GM19240 (cell line): ENCODE results near the gene YIPF3.
"Not testable (repeated sequence)": the region's sequence is repeated elsewhere in the genome, so short reads cannot be mapped to it uniquely, and the experiment has no call there.

Experiments used
- DNase-seq: peaks from one replicate; pipeline ENCODE4 v3.0.0; 2011; ENCODE audit warnings: low spot score; ENCODE audit not compliant: insufficient read length

The YIPF3 gene

DNA sequence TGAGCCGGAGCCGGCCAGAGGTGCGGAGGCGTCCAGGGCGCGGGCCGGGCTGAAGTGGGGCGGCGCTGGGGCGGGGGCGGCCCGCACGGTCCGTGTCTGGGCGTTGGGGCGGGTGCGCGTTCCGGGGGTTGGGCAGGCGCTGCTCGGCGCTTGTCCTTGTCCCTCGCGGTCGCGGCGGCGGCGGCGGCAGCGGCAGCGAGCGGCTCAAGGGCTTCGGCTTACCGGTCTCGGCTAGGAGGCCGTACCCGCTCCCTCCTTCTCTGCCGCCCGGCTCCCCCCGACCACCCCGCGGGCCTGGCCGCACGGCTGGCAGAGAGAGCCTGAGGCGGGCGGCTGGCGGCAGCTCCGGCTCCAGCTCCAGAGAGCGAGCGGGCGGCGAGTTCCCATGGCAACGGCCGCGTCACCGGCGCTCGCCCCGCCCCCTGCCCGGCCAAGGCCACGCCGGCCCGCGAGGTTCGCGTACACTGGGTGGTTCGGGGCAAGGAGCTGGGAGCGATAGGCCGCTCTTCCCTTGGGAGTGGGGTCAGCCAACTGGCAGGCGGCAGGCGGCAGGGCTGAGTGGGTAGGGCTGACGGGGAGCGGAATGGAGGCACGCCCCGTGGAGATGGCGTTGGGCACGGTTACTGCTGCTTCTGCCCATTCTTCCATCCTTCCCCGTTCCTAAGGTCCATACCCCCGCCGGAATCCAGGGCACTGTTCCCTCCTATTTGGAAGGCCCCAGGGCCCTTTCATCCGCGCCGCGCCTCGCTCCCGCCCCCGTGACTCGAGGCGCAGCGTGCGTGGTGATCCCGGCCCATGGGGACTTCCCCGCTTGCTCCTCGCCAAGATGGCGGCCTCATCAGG, 6.5 kb downstream of the YIPF3 start, which contains the start of gene LRRC73:
LRRC73 (minus strand) TSS at position 363 of the 843 bp plus-strand sequence. CDS start 561 bp downstream, outside the sequence.
- DNase-seq: peak; percentile 38

DNA sequence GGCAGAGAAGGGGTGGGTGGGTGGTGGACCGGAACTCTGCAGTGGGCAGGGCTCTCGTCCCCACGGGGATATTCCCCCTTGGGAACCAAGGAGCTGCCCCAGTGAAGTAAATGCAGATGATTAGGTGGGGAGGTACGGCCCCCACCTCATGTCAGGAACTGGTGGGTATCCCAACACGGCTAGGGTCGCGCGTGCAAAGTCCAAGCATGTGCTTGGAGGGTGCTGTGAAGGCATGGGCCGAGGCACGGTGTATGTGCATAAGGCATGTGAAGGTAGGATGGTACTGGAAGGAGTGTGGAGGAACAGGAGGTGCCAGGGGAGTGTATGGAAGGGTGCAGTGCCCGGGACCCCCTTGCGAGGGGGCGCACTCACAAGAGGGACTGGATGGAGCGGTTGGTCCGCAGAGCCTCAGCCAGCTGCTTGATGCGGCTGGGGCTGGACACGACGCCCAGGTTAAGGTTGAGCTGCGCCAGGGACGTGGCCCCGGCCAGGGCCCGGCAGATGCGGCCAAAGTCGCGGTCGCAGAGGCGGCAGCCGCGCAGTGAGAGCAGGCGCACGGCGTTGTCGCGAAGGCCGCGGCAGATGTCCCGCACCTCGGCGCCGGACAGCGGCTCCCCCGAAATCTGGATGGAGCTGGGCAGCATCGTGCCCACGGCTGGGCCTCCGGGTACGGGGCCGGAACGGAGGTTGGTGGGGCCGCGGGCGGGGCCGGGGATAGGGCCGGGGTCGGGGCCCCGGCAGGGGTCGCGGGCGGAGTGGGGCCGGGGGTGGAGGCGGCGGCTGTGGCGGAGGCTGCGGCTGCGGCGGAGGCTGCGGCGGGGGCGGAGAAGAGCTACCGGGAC, 7.4 kb downstream of the YIPF3 start:
- no peak for DNase-seq

DNA sequence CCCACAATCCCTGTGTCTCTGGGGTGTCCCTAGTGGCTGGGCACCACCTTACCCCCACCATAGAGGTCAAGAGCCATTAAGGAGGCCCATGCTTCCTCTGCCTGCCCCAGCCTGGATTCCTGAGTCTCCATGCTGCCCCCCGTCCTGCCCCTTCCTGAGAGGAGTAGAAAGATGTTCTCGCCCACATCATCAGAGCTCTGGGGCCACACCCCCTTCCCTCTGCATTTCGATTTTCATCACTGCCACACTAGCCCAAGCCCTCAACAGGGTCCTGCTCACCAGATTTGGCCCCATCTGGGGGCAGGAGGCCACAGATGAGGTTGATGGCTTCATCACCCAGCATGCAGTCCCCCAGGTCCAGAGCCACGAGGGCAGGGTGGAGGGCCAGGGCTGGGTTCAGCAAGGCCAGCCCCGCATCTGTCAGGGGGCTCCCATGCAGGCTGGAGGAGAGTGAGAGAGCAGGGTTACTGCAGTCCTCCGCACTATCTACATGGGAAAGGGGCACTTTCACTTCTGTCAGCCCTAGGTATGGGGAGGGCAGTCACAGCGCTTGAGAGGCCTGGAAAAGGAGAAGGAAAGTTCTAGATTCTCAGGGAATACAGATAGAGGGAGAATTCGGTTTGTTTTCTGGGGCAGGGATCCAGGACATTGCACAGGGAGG, 8.1 kb downstream of the YIPF3 start:
- DNase-seq: no peak

DNA sequence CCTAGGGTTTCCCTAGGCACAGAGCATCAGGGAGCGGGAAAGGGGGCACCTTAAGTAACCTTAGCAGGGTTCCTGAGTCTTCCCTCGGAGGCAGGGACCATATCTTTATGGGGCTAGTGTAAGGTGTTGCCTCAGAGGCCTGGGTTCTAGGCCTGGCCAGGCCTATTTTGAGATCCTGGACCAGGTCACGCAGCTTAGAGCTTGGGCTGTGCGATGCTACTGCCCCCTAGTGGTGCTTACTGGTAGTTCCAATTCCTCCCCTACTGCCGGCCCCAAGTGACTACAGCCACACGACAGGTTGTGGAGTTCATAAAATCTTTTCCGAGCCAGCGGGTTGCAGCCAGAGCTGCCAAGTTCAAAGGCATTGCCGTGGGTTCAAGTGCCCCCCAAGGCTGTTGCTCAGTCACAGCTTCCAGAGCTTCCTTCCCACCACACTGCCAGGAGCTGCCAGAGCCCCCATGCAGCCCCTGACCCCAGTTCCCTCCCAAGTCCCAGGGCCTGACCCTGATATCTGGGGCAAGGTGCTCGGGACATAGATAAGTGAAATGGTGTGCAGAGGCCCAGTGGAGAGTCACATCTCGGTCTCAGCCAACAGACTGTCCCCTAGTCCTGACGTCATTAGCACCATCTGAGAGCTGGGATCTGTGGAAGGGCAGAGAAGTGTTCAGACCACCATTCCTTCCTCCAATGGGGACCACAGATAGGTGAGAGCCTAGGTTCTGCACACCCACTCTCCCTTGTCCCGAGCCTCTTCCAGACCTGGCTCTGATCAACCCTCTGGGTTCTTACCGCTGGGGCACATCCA, 9.9 kb downstream of the YIPF3 start:
- peak; percentile 79 for DNase-seq

DNA sequence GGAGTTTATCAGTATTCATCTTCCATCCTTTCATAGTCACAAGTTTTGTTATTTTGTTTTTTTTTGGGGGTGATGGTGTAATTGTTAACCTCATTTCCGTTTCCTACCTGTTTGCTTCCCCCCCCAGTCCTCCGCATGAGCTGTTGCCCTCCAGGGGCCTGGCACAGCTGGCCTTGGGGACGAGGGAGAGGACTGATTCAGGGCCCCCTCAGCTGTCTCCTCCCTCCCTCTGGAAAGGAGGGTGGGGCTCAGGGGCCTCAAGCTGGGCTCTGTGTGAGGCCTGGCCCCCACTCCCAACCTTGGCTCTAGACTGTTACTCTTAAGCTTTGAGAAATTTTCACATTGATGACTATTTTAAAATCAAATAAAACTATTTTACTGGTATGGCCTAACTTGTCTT, 10.6 kb downstream of the YIPF3 start:
- no peak for DNase-seq

DNA sequence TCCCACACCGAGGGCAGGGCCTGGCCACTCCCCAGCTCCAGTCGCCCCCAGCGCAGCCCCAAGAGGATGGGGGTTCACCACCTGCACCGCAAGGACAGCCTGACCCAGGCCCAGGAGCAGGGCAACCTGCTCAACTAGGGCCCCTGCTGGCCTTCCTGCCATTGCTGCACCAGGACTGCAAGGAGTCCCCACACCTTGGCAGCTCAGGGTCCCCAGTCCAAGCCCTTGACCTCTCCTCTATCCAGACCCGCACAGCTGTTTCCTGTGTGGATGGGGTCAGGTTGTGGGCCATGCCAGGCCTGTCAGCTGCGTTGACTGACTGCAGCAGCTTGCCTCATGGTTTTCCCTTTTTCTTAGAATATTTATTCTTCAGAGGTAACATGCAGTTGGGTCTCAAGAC, 11.0 kb downstream of the YIPF3 start:
- DNase-seq: no peak

DNA sequence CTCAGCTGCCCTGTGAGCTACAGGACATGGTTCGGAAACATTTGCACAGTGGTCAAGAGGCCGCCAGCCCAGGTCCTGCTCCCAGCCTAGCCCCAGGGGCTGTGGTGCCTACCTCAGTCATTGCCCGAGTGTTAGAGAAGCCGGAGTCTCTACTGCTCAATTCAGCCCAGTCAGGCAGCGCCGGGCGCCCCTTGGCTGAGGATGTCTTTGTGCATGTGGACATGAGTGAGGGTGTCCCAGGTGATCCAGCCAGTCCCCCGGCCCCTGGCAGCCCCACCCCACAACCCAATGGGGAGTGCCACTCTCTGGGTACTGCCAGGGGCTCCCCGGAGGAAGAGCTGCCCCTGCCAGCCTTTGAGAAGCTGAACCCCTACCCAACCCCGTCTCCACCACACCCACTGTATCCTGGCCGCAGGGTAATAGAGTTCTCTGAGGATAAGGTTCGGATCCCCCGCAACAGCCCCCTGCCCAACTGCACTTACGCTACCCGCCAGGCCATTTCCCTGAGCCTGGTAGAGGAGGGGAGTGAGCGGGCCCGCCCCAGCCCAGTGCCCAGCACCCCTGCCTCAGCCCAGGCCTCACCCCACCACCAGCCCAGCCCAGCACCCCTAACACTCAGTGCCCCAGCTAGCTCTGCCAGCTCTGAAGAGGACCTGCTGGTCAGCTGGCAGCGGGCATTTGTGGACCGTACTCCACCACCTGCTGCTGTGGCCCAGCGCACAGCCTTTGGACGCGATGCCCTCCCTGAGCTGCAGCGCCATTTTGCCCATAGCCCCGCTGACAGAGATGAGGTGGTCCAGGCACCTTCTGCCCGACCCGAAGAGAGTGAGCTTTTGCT, 11.8 kb downstream of the YIPF3 start:
- DNase-seq: no peak

DNA sequence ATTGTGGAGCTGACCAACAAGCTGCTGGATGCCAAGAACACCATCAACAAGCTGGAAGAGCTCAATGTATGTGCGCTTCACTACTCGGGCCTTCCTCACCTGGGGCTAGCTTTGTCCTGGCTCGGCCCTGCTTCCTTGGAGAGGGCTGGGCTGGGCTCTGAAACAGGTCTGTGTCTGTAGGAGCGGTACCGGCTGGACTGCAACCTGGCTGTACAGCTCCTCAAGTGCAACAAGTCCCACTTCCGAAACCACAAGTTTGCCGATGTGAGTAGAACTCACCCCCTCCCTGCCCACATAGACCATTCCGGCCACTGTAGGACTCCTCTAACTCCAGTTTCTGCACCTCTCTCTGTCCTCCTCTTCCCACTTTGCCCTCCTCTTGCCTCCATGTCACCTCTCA, 13.3 kb downstream of the YIPF3 start:
- no peak for DNase-seq

DNA sequence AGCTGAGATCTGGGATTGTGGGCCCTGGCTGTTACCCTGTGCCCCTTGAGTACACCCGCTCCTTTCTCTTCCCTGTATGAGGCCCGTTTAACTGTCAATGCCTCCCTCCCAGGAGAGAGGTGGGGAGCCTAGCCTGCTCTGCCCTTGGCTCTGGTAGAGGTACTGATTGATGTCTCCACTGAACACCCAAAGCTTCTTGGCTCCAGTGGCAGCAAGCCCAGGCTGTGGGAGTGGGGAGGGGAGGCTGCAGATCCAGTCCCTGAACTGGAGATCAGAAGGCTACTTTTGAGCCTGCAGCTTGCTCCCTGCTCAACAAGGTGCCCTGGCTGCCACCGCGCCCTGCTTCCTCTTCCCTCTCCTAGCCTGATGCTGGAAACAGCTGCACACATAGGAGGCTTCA, 14.1 kb downstream of the YIPF3 start:
- DNase-seq: no peak

DNA sequence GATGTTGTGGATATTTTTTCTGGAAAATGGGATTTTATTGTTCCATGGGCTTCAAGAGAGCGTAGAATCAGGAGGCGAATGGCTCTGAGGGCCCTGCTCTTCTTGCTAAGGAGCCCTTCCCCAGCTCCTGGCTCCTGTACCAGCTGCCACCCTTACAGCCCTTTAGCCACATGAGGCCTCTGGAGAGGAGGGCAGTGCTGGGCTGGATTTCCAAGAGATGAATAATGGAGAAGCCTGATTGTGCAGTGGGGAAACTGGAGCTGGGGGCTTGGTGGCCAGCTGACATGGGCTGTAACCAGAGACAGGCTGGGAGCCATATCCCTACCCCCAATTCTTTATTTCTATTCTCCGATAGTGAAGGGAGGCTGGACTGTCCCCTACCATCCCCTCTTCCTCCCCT, 15.8 kb downstream of the YIPF3 start:
- no peak for DNase-seq

DNA sequence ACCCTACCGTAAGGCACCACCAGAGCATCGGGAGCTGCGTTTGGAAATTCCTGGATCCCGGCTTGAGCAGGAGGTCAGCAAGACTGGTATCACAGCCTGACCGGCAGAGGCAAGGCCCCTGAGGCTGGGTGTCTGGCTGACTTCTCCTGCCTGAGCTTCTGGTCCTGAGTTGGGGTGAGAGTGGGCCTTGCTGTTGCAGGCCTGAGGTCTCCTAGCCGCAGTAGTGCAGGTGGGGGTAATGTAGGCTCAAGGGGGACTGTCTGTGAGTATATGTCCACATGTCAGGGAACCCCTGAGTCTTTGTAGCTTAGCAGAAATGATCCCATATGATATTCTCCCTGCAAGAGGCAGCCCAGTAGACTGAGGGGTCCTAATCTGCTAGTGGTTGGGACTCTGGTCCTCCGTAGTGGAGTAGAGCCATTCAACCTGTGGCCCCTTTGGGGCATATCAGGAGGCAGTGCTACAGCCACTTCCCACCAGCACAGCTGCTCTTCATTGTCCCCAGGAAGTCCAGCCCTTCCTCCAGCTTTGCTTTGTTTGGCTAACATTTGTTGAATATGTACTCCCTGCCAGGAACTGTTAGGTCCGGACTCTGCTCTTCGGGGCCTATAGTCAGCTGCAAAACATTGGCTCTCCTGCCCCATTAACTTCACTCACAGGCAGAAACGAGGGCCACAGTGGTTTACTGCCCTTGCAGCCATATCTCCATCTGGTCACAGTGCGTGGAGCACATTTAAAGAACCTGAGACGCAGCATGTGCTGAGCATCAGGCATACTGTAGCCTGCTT, 17.5 kb downstream of the YIPF3 start:
- DNase-seq: no peak

DNA sequence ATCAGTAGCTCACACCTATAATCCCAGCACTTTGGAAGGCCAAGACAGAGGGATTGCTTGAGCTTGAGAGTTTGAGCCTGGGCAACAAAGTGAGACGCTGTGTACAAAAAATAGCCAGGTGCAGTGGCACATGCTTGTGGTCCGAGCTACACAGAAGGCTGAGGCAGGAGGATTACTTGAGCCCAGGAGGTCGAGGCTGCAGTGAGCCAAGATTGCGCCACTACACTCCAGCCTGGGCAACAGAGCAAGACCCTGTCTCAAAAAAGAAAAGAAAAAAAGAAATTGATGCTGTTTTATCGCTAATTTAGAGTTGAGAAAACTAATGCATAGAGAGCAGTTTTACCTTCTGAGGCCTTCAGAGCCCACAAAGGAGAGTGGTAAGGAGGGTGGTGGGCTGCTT, 18.4 kb downstream of the YIPF3 start:
- DNase-seq: not testable (repeated sequence)

DNA sequence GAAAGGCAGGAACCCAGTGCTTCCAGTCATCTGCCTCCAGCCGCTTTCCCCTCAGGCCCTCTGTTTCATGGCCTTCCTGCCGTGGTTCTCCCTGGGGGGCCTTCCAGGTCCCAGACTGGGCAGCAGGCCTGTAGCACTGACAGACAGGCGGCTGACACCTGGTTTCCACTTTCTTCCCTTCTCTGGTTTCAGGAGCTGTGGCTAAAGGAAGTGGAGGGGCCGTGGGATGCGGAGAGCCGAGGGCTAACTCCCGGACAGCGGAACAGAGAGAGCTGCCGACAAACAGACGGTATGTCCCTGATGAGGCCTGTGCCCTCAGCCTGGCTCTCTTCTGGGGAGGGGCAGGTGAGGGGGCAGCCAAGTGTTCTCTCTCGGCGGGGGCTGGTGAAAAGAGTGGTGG, 19.0 kb downstream of the YIPF3 start:
- DNase-seq: no peak

DNA sequence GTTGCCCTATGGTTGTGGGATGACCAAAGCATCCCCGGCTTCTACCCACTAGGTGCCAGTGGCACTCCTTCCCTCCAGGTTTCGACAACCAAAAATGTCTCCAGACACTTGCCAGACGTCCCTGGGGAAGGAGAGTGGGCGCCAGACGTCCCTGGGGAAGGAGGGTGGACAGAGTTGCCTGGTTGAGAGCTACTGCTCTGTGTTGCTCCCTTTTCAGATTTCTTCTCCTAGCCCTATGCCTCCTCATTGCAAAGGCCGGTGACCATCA, 19.7 kb downstream of the YIPF3 start:
- DNase-seq: no peak

DNA sequence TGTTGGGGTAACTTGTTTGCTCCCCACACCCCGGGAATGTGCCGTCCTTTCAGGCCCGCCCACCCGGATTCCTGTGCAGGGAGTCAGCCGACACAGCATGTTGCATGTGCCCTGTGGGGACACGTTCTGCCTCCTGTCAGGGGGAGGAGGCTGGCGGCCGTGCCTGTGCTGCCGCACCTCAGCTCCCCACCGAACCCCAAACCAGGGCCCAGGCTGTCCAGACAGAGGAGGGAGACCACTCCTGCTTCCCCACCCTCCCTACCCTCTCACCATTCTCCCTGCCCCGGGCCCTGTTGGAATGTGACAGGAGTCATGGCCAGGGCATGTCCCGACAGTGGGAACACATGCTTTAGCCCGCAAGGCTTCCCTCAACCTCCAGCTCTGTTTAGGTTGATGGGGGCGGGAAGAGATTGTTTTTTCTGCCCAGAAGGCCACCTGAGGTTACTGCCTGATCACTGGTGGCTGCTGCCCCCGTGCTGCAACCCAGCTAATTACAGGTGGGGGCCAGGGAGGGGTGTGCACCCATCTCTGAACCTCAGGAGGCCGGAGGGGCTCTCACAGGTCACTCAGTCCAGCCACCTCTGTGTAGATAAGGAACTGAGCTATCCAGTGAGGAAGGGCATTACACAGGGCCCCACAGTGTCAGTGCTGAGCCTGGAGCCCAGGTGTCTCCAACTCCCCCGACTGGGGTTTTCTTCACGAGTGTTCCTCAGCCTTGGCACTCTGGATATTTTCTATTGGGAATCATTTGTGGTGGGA, 20.2 kb downstream of the YIPF3 start:
- DNase-seq: no peak

DNA sequence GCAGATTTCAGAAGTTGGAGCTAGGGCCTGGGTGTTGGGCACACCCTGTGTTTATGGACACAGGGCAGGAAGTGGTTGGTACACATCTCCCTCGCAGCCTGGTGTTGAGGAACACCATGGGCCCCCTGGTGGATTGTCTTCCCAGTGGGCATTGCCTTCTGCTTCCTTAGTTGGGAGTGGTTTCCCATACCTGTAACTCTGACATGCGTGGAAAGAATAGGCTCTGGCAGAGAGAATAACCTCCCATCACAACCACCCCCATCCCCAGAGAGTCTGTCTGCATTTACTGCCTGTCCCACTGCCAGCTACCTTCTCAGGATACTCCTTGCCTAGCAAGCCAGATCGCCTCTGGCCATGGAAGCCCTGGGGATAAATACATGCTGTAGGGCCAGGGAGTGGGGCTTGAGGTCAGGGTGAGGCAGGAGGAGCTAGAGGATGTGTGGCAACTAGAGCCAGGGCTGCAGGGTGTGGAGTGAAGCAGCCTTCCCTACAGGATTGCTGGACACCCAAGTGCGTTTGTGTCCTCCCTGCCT, 21.3 kb downstream of the YIPF3 start:
- DNase-seq: no peak

DNA sequence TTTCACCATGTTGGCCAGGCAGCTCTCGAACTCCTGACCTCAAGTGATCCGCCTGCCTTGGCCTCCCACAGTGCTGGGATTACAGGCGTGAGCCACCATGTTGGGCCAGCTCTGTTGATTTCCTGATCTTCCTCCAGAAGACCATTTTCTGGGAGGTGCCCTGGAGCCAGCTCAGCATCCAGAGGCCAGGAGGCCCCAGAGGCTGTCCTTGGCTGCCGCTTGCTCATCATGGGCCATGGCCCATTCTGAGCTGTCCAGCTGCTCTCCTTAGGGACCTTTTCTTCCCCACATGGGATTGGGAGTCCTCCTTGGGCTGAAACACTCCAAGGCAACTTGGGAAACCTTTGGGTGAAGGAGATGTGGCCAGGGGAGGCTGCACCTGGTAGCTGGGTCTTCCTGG, 22.0 kb downstream of the YIPF3 start:
- no peak for DNase-seq

DNA sequence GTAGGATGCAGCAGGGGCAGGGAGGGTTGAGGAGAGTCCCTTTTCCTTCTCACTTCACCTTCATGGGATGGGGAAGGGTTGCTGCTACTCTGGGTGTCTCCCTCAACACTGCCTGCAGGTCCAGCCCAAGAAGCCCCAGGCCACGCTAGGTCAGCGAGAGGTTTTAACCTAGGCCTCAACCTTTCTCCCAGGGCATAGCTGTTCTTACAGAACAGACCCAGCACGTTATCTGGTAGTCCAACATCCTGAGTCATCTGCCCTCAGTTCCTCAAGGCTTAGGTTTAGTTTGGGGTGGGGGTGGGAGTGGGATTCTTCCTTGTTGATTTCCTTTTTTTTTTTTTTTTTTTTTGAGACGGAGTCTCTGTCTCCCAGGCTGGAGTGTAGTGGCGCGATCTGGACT, 22.4 kb downstream of the YIPF3 start:
- DNase-seq: no peak

DNA sequence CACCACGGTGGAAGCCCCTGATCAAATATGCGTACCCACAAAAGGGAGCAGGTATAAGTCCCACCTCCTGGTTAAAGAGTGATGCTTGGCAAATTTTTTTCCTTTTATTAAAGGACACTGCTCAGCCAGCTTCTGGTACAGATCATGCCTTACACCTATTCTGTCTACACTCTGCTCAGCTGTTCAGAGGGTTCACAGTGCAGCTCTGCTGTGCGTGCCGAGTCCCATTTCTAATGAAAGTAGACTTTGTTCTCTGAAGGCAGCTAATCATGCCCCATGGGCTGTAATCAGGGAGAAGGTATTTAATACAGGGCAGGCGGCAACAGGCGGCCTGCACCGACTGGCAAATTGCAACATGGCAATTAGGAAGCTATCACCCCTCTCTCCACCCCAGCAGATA, 22.9 kb downstream of the YIPF3 start:
- DNase-seq: no peak
